ENCODE measurements around the gene KRTAP1-5. TPM values are rescaled to one million over a fixed set of nuclear protein-coding genes. Genes with fewer than 3 reads are reported as not detected.
A peak's percentile ranks its signal among the peaks of the same experiment; 100 is the strongest.
"Not testable (repeated sequence)": the region's sequence is repeated elsewhere in the genome, so short reads cannot be mapped to it uniquely, and the experiment has no call there.

KRTAP1-5 gene
- 0.19 and 0.57 TPM in 2 replicates for total RNA-seq
- polyA plus RNA-seq (2012) = 0.38 TPM

- peak; percentile 90 for DNase-seq (ENCODE audit: low read depth)
Observed at GRCh38 chr17:41026715-41027471, at the start of gene KRTAP1-5. Gene KRTAP1-5, minus strand, starts transcription at chr17:41027208. Its CDS starts 53 bp downstream, at chr17:41027155.

GRCh38 chr17:41076788-41077187 is 49.8 kb upstream of the KRTAP1-5 start:
- DNase-seq (ENCODE audit: low read depth) = no peak

GRCh38 chr17:41073676-41074075 is 46.7 kb upstream of the KRTAP1-5 start:
- DNase-seq (ENCODE audit: low read depth) = no peak

- DNase-seq (ENCODE audit: low read depth) = peak; percentile 94
Observed at GRCh38 chr17:41071606-41072360, 44.8 kb upstream of the KRTAP1-5 start.

- no peak for DNase-seq (ENCODE audit: low read depth)
Observed at GRCh38 chr17:41069031-41069430, 42.0 kb upstream of the KRTAP1-5 start.

- DNase-seq (ENCODE audit: low read depth) = no peak
Observed at GRCh38 chr17:41067281-41067680, 40.3 kb upstream of the KRTAP1-5 start.

GRCh38 chr17:41065829-41066624 is 39.0 kb upstream of the KRTAP1-5 start, which contains the start of gene KRTAP2-4:
Gene KRTAP2-4, minus strand, starts transcription at chr17:41065879. Its CDS starts 34 bp downstream, at chr17:41065845.
- DNase-seq (ENCODE audit: low read depth) = peak; percentile 83

GRCh38 chr17:41065016-41065689 is 38.1 kb upstream of the KRTAP1-5 start:
- DNase-seq (ENCODE audit: low read depth) = not testable (repeated sequence)

- DNase-seq (ENCODE audit: low read depth) = peak; percentile 26
Observed at GRCh38 chr17:41064301-41064700, 37.3 kb upstream of the KRTAP1-5 start.

GRCh38 chr17:41063449-41063848 is 36.4 kb upstream of the KRTAP1-5 start:
- DNase-seq (ENCODE audit: low read depth) = no peak

GRCh38 chr17:41061964-41062363 is 35.0 kb upstream of the KRTAP1-5 start:
- peak; percentile 84 for DNase-seq (ENCODE audit: low read depth)

GRCh38 chr17:41060052-41060604 is 33.1 kb upstream of the KRTAP1-5 start, which contains the start of gene KRTAP2-3:
Gene KRTAP2-3, minus strand, starts transcription at chr17:41060114. Its CDS starts 64 bp downstream, at chr17:41060050.
- peak; percentile 91 for DNase-seq (ENCODE audit: low read depth)

GRCh38 chr17:41059276-41060051 is 32.5 kb upstream of the KRTAP1-5 start:
- DNase-seq (ENCODE audit: low read depth) = peak; percentile 73

- no peak for DNase-seq (ENCODE audit: low read depth)
Observed at GRCh38 chr17:41058741-41059140, 31.7 kb upstream of the KRTAP1-5 start.

- DNase-seq (ENCODE audit: low read depth) = no peak
Observed at GRCh38 chr17:41057547-41057946, 30.5 kb upstream of the KRTAP1-5 start.

- not testable (repeated sequence) for DNase-seq (ENCODE audit: low read depth)
Observed at GRCh38 chr17:41055130-41055529, 28.1 kb upstream of the KRTAP1-5 start, which contains the start of gene KRTAP2-2. Gene KRTAP2-2, minus strand, starts transcription at chr17:41055230. Its CDS starts 19 bp downstream, at chr17:41055211.

GRCh38 chr17:41054556-41054955 is 27.5 kb upstream of the KRTAP1-5 start:
- DNase-seq (ENCODE audit: low read depth) = not testable (repeated sequence)

- DNase-seq (ENCODE audit: low read depth) = no peak
Observed at GRCh38 chr17:41054025-41054424, 27.0 kb upstream of the KRTAP1-5 start.

- DNase-seq (ENCODE audit: low read depth) = peak; percentile 33
Observed at GRCh38 chr17:41052566-41052965, 25.6 kb upstream of the KRTAP1-5 start.
